Liver (tissue), 9 donors: ENCODE data around the gene LGR5. TPM values are rescaled to one million over a fixed set of nuclear protein-coding genes. Genes with fewer than 3 reads are reported as not detected.

ENCODE experiments used
- DNase-seq: peaks from one replicate; pipeline ENCODE4 v3.0.0-alpha.2; 2017; ENCODE audit warnings: low spot score
- H3K27ac ChIP-seq, 2 donors: one replicate each; pipeline ENCODE4 v1.7.0; 2013; ENCODE audit warnings: inconsistent platforms in 2 of 2, low read length in 2 of 2, control low read depth in 1 of 2, low read depth in 1 of 2, mild to moderate bottlenecking in 1 of 2
- H3K27me3 ChIP-seq, 4 donors: one replicate each; pipeline versions ENCODE4 v1.6.1 to v1.7.0; 2013; ENCODE audit warnings: low read length in 3 of 4, inconsistent platforms in 1 of 4, mild to moderate bottlenecking in 1 of 4, moderate library complexity in 1 of 4; ENCODE audit not compliant: control insufficient read depth in 4 of 4, insufficient read depth in 4 of 4
- H3K36me3 ChIP-seq, 4 donors: one replicate each; pipeline versions ENCODE4 v1.6.1 to v1.7.0; 2013; ENCODE audit warnings: low read length in 3 of 4, mild to moderate bottlenecking in 3 of 4, low read depth in 1 of 4, moderate library complexity in 1 of 4; ENCODE audit not compliant: control insufficient read depth in 4 of 4, insufficient read depth in 3 of 4
- H3K4me1 ChIP-seq, 4 donors: one replicate each; pipeline versions ENCODE4 v1.6.1 to v1.7.0; 2013; ENCODE audit warnings: low read length in 3 of 4, mild to moderate bottlenecking in 3 of 4, moderate library complexity in 1 of 4; ENCODE audit not compliant: control insufficient read depth in 4 of 4, insufficient read depth in 4 of 4
- H3K4me3 ChIP-seq, 3 donors: one replicate each; pipeline versions ENCODE4 v1.6.1 to v1.7.0; 2013; ENCODE audit warnings: low read length in 3 of 3, control low read depth in 1 of 3, low read depth in 1 of 3, mild to moderate bottlenecking in 1 of 3
- H3K9ac ChIP-seq, 2 donors: one replicate each; pipeline ENCODE4 v1.7.0; 2013; ENCODE audit warnings: low read length in 2 of 2, mild to moderate bottlenecking in 2 of 2, moderate library complexity in 2 of 2, control low read depth in 1 of 2, low read depth in 1 of 2
- H3K9me3 ChIP-seq, 4 donors: one replicate each; pipeline versions ENCODE4 v1.6.1 to v1.7.0; 2013; ENCODE audit warnings: low read length in 3 of 4; ENCODE audit not compliant: control insufficient read depth in 4 of 4
- ATF3 ChIP-seq: IDR thresholded peaks from 2 replicates; pipeline ENCODE4 v1.6.1; 2016; ENCODE audit warnings: antibody characterized with exemption
- CTCF ChIP-seq: fragments of 150-350 bp; IDR thresholded peaks from 2 replicates; pipeline ENCODE4 v1.5.1; 2017; ENCODE audit warnings: improper control_type of control experiment, low read depth, low read length; ENCODE audit not compliant: missing input control
- EGR1 ChIP-seq, 2 donors: IDR thresholded peaks; 2 replicates each; pipeline ENCODE4 v1.6.1; 2016 to 2018; ENCODE audit warnings: antibody characterized with exemption in 2 of 2, low read depth in 2 of 2
- FOXA1 ChIP-seq: IDR thresholded peaks from 2 replicates; pipeline ENCODE4 v1.6.1; 2016; ENCODE audit warnings: antibody characterized with exemption
- FOXA2 ChIP-seq: IDR thresholded peaks from 2 replicates; pipeline ENCODE4 v1.6.1; 2016; ENCODE audit warnings: antibody characterized with exemption
- GABPA ChIP-seq, 2 donors: IDR thresholded peaks in 1 of 2; conservative IDR thresholded peaks in 1 of 2; 2 replicates each; pipeline ENCODE4 v1.6.1; 2016; ENCODE audit warnings: antibody characterized with exemption in 2 of 2, mild to moderate bottlenecking in 1 of 2, moderate library complexity in 1 of 2
- HNF4A ChIP-seq, 2 donors: conservative IDR thresholded peaks; 2 replicates each; pipeline ENCODE4 v1.6.1; 2016; ENCODE audit warnings: antibody characterized with exemption in 2 of 2, mild to moderate bottlenecking in 2 of 2
- HNF4G ChIP-seq: IDR thresholded peaks from 2 replicates; pipeline ENCODE4 v1.6.1; 2016; ENCODE audit warnings: antibody characterized with exemption
- JUND ChIP-seq, 2 donors: IDR thresholded peaks; 2 replicates each; pipeline ENCODE4 v1.6.1; 2016; ENCODE audit warnings: antibody characterized with exemption in 2 of 2
- MAX ChIP-seq: IDR thresholded peaks from 2 replicates; pipeline ENCODE4 v1.6.1; 2016; ENCODE audit warnings: antibody characterized with exemption
- NR2F2 ChIP-seq: IDR thresholded peaks from 2 replicates; pipeline ENCODE4 v1.6.1; 2016; ENCODE audit warnings: antibody characterized with exemption
- RAD21 ChIP-seq, 2 donors: IDR thresholded peaks; 2 replicates each; pipeline ENCODE4 v1.6.1; 2016; ENCODE audit warnings: antibody characterized with exemption in 2 of 2, mild to moderate bottlenecking in 2 of 2
- REST ChIP-seq: IDR thresholded peaks from 2 replicates; pipeline ENCODE4 v1.6.1; 2016; ENCODE audit warnings: antibody characterized with exemption, mild to moderate bottlenecking
- RXRA ChIP-seq, 2 donors: IDR thresholded peaks; 2 replicates each; pipeline ENCODE4 v1.6.1; 2017 to 2018; ENCODE audit warnings: antibody characterized with exemption in 2 of 2, mild to moderate bottlenecking in 1 of 2
- SP1 ChIP-seq: IDR thresholded peaks from 2 replicates; pipeline ENCODE4 v1.6.1; 2018; ENCODE audit warnings: antibody characterized with exemption, mild to moderate bottlenecking
- TAF1 ChIP-seq: conservative IDR thresholded peaks from 2 replicates; pipeline ENCODE4 v1.6.1; 2016; ENCODE audit warnings: antibody characterized with exemption, mild to moderate bottlenecking
- YY1 ChIP-seq: IDR thresholded peaks from 2 replicates; pipeline ENCODE4 v1.6.1; 2016; ENCODE audit warnings: antibody characterized with exemption, mild to moderate bottlenecking
- ZBTB33 ChIP-seq: IDR thresholded peaks from 2 replicates; pipeline ENCODE4 v1.6.1; 2016; ENCODE audit warnings: antibody characterized with exemption
- WGBS: extraction: QIAGEN DNeasy Blood & Tissue Kit; methylation state at CpG from one replicate; pipeline ENCODE4 v1.1.7; 2013; 5-methylcytosine and 5-hydroxymethylcytosine counted together
- polyA plus RNA-seq, 2 donors: library from polyadenylated mRNA; stranded (reverse) in 1 of 2; unstranded in 1 of 2; fragments of 200-250 nt in 1 of 2; fragments of >200 nt in 1 of 2; fragmentation: Nextera tagmentation in 1 of 2; extraction: Ambion mirVana in 1 of 2; gene quantifications; one replicate each; pipeline versions ENCODE4 v1.2.1 to v1.2.3, GENCODE V29; 2013 to 2015
- total RNA-seq, 2 donors: library from RNA; depleted of rRNA; stranded (reverse); fragments of >200 nt; gene quantifications; one replicate each; pipeline ENCODE4 v1.2.3, GENCODE V29; 2014
- donor health status: healthy.
- donor health status: healthy.
- donor health status: healthy.
- donor health status: healthy.
- donor health status: healthy.

LGR5 gene
- total and polyA plus RNA-seq, 4 donors: 0.17 to 0.99 (median 0.82) TPM

- Histone ChIP-seq H3K4me3 (no peak overlapping the region), H3K9ac (no peak overlapping the region), H3K36me3 (no peaks in the 10 kb centered on the region), H3K4me1 (no peaks in the 10 kb centered on the region), H3K9me3 (no peaks in the 10 kb centered on the region), H3K27me3 (no peaks in the 10 kb centered on the region), H3K27ac (no peak overlapping the region)
- TF ChIP-seq FOXA1: no peak
- no peak for TF ChIP-seq NR2F2
- TF ChIP-seq REST: no peak
- DNase-seq: no peak
Observed at GRCh38 chr12:71465796-71466195, 26.2 kb downstream of the LGR5 start.

GRCh38 chr12:71469258-71469750 is 29.7 kb downstream of the LGR5 start:
- Histone ChIP-seq H3K36me3 (no peaks in the 10 kb centered on the region), H3K9me3 (no peaks in the 10 kb centered on the region), H3K27ac (no peak overlapping the region), H3K9ac (no peak overlapping the region), H3K27me3 (no peaks in the 10 kb centered on the region), H3K4me1 (no peaks in the 10 kb centered on the region), H3K4me3 (no peak overlapping the region)
- WGBS: 74% methylated on average over 15 of the region's 15 CpGs
- DNase-seq: no peak
- no peak for TF ChIP-seq ATF3
- TF ChIP-seq CTCF: no peak
- TF ChIP-seq HNF4G: no peak
- TF ChIP-seq RAD21 (IDR thresholded peaks at IDR 0.05): no peak
- TF ChIP-seq SP1: no peak
- TF ChIP-seq REST: no peak
- no peak for TF ChIP-seq EGR1 (IDR thresholded peaks at IDR 0.05; ENCODE audit: low read depth in 2 of 2)
- TF ChIP-seq ZBTB33: no peak
- no peak for TF ChIP-seq MAX
- no peak for TF ChIP-seq GABPA (IDR thresholded peaks at IDR 0.05 in 1 of 2, conservative IDR thresholded peaks at IDR 0.05 in 1 of 2)
- no peak for TF ChIP-seq JUND (IDR thresholded peaks at IDR 0.05)
- no peak for TF ChIP-seq FOXA1
- TF ChIP-seq RXRA (IDR thresholded peaks at IDR 0.05): no peak
- no peak for TF ChIP-seq FOXA2
- TF ChIP-seq HNF4A (conservative IDR thresholded peaks at IDR 0.05): no peak
- TF ChIP-seq NR2F2: no peak
- TF ChIP-seq YY1: no peak
- TF ChIP-seq TAF1: no peak
